Left lung (tissue), 10 donors: Measurements from ENCODE around the gene CSPG4. TPM values are rescaled to one million over a fixed set of nuclear protein-coding genes. Genes with fewer than 3 reads are reported as not detected.
A peak's percentile ranks its signal among the peaks of the same experiment; 100 is the strongest.
"Not testable (repeated sequence)": the region's sequence is repeated elsewhere in the genome, so short reads cannot be mapped to it uniquely, and the experiment has no call there.

Experiments
- ATAC-seq: fragments of 200-7000 bp; cut with Tn5 transposase; one replicate; pipeline ENCODE4 v1.9.1; 2020; ENCODE audit warnings: moderate library complexity
- DNase-seq, 4 donors: peaks; one replicate each; pipeline ENCODE4 v3.0.0-alpha.2; 2013 to 2020
- H3K27ac ChIP-seq, 2 donors: fragments of 200-600 bp; sonication (generic) in 1 of 2; one replicate each; pipeline versions ENCODE4 v1.5.0 to v1.8.0; 2020 to 2021
- H3K27me3 ChIP-seq, 2 donors: fragments of 200-600 bp; sonication (generic) in 1 of 2; one replicate each; pipeline versions ENCODE4 v1.5.0 to v1.8.0; 2020 to 2021
- H3K36me3 ChIP-seq, 2 donors: fragments of 200-600 bp; sonication (generic) in 1 of 2; one replicate each; pipeline versions ENCODE4 v1.5.0 to v1.8.0; 2020 to 2021
- H3K4me1 ChIP-seq, 2 donors: fragments of 200-600 bp; one replicate each; pipeline ENCODE4 v1.8.0; 2021
- H3K4me3 ChIP-seq, 2 donors: fragments of 200-600 bp; sonication (generic) in 1 of 2; one replicate each; pipeline versions ENCODE4 v1.5.0 to v1.8.0; 2020 to 2021; ENCODE audit warnings: mild to moderate bottlenecking in 1 of 2
- H3K9me3 ChIP-seq, 2 donors: fragments of 200-600 bp; sonication (generic) in 1 of 2; one replicate each; pipeline versions ENCODE4 v1.5.0 to v1.8.0; 2020 to 2021
- CTCF ChIP-seq, 2 donors: fragments of 200-600 bp; sonication (generic) in 1 of 2; IDR thresholded peaks; one replicate each; pipeline versions ENCODE4 v1.5.0 to v1.8.0; 2021; ENCODE audit warnings: antibody characterized with exemption in 2 of 2
- intact Hi-C, 2 donors: fragments of 100-400 bp; cut with DNase I; formaldehyde crosslinking; loops; one replicate each; pipeline versions ENCODE4 v1.11.2 to v1.14.2; 2022
- polyA plus RNA-seq, 6 donors: library from polyadenylated mRNA; unstranded; fragments of 120-200 nt; gene quantifications; one replicate each; pipeline ENCODE4 v1.2.1, GENCODE V29; 2013; ENCODE audit not compliant: insufficient read length in 6 of 6
- total RNA-seq, 2 donors: library from RNA; stranded (reverse); fragmentation: NEBNext Ultra II Directional; extraction: Animal tissue kit (Norgen Biotek cat#: 25700); gene quantifications; one replicate each; pipeline ENCODE4 v1.2.1, GENCODE V29; 2021
- donor health status: DM: no; HTN: yes; CAD: no.
- donor health status: DM: no; HTN: no; CAD: no.

CSPG4 gene
- total and polyA plus RNA-seq, 8 donors: 18.4 to 36.1 (median 23.8) TPM

DNA sequence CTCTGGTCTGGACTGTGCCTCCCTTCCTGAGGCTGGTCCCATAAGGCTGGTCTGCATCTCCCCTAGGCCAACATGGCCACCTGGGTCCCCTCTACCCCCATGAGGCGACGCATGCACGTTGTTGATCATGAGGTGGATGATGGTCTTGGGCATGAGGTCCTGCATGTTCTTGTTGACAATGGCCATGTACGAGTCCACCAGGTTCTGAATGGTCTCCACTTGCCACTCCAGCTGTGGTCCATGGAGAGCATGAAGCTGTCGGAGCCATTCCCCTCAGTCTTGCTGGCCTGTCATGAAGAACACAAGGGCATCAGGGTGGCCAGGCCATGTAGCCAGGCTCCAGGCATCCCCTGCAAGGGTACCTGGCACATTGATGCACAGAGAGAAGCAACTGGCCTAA lies 27.1 kb upstream of the CSPG4 start:
- Histone ChIP-seq H3K9me3 (no peaks in the 10 kb centered on the region), H3K27ac (no peak overlapping the region), H3K36me3 (no peaks in the 10 kb centered on the region), H3K4me1 (peaks cover 0 to 19% of the 10 kb centered on the region in 2 donors), H3K4me3 (no peak overlapping the region), H3K27me3 (peaks cover 0 to 4% of the 10 kb centered on the region in 2 donors)
- ATAC-seq: no peak
- TF ChIP-seq CTCF (IDR thresholded peaks at IDR 0.05): no peak
- DNase-seq: peak in 1 of 4 donors; percentile 34
- intact Hi-C loops: loop anchor here in 1 of 2 donors (10.0 kb wide), 1 partner anchor 65 kb away; no protein-coding TSS in a partner anchor

DNA sequence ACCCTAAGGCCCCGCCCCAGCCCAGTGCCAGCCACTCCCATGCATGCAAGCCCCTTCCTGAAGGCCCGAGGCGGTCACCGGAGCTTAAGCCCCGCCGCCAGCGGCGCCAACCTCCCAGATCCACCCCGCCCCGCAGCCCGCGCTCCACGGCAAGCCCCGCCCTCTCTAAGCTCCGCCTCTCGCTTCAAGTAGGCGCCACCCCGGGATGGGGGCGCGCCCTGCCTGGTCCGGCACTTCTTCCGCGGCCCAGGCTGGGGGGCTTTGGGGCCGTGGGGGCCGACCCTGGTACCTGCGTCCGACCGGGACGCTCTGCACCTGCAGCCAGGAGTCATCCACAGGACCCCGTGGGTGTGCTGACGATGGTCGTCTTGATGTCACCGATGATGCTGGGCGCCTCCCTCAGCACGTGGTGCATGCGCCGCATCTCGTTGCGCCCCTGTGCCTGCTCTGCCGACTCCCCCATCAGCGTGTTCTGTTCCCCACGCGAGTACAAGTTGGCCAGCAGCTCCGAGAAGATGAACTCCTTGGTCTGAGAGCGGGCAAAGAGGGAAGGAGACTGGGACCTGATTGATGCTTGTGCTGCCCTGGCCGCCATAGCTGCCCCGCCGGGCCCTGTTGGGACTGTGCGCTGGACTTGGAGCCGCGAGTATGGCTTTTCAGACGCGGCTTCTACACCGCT lies 26.1 kb upstream of the CSPG4 start:
- DNase-seq (peak; percentile 88 to 99 (median 96)), ATAC-seq (peak; percentile 99)
- TF ChIP-seq CTCF (IDR thresholded peaks at IDR 0.05): no peak
- peak overlapping the region; percentile 78 to 80 for H3K4me3 ChIP-seq
- H3K27me3 ChIP-seq: peaks cover 0 to 4% of the 10 kb centered on the region in 2 donors
- H3K4me1 ChIP-seq: peaks cover 0 to 19% of the 10 kb centered on the region in 2 donors
- no peaks in the 10 kb centered on the region for H3K36me3 ChIP-seq
- intact Hi-C loops: loop anchor here in 1 of 2 donors (10.0 kb wide), 1 partner anchor 66 kb away; no protein-coding TSS in a partner anchor
- no peak overlapping the region for H3K27ac ChIP-seq
- no peaks in the 10 kb centered on the region for H3K9me3 ChIP-seq

- H3K27me3 ChIP-seq: peaks cover 0 to 4% of the 10 kb centered on the region in 2 donors
- no peak for TF ChIP-seq CTCF (IDR thresholded peaks at IDR 0.05)
- no peaks in the 10 kb centered on the region for H3K36me3 ChIP-seq
- ATAC-seq (peak; percentile 36), DNase-seq (peak in 1 of 4 donors; percentile 59)
- intact Hi-C loops: loop anchor here in 1 of 2 donors (10.0 kb wide), 1 partner anchor 67 kb away; no protein-coding TSS in a partner anchor
- H3K4me1 ChIP-seq: peaks cover 0 to 20% of the 10 kb centered on the region in 2 donors
- H3K4me3 ChIP-seq: peak overlapping the region; percentile 78 to 80
- no peaks in the 10 kb centered on the region for H3K9me3 ChIP-seq
- no peak overlapping the region for H3K27ac ChIP-seq
Measured at GRCh38 chr15:75738014-75738646, 25.5 kb upstream of the CSPG4 start.

- Histone ChIP-seq H3K4me3 (peak overlapping the region; percentile 78 to 80), H3K4me1 (peaks cover 0 to 27% of the 10 kb centered on the region in 2 donors)
- ATAC-seq, H3K27ac ChIP-seq, H3K36me3 ChIP-seq, H3K9me3 ChIP-seq, H3K27me3 ChIP-seq: not testable (repeated sequence)
- intact Hi-C loops: loop anchor here in 1 of 2 donors (10.0 kb wide), 1 partner anchor 67 kb away; no protein-coding TSS in a partner anchor
- DNase-seq: peak in 1 of 4 donors; percentile 18
Measured at GRCh38 chr15:75737116-75738013, 24.7 kb upstream of the CSPG4 start.

DNA sequence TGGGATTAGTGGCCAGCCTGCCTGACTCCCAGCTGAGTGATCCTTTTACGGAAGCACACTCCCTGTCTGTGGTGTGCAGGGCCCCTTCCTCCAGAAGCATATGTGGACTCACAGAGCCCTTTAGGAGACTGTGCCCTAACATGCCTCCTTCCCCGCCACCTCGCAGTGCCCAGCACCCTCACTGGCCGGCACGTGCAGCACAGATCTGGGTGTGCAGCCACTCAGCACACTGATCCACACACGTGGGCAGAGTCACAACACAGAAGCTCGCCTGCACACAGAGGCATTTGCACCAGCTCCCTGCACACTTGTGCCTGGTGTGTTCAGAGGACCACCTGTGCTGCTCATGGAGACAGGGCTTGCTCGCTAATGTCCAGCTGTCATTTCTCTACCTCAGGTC lies 23.6 kb upstream of the CSPG4 start:
- Histone ChIP-seq H3K9me3 (no peaks in the 10 kb centered on the region), H3K4me1 (peaks cover 0 to 38% of the 10 kb centered on the region in 2 donors), H3K4me3 (no peak overlapping the region), H3K27ac (no peak overlapping the region), H3K36me3 (no peaks in the 10 kb centered on the region), H3K27me3 (peaks cover 0 to 4% of the 10 kb centered on the region in 2 donors)
- peak in 1 of 4 donors; percentile 49 for DNase-seq
- no peak for ATAC-seq
- TF ChIP-seq CTCF (IDR thresholded peaks at IDR 0.05): no peak
- intact Hi-C loops: loop anchor here in 1 of 2 donors (10.0 kb wide), 1 partner anchor 69 kb away; no protein-coding TSS in a partner anchor

- not testable (repeated sequence) for ATAC-seq, H3K4me3 ChIP-seq, H3K27ac ChIP-seq, H3K36me3 ChIP-seq, H3K27me3 ChIP-seq, H3K9me3 ChIP-seq
- peak in 1 of 4 donors; percentile 28 for DNase-seq
- peaks cover 0 to 39% of the 10 kb centered on the region in 2 donors for H3K4me1 ChIP-seq
- intact Hi-C loops: loop anchor here in 1 of 2 donors (10.0 kb wide), 1 partner anchor 70 kb away; no protein-coding TSS in a partner anchor
Measured at GRCh38 chr15:75734861-75735760, 22.5 kb upstream of the CSPG4 start.
